HG03135 (cell line): ENCODE data around the gene CHMP6.
"Not testable (repeated sequence)": the region's sequence is repeated elsewhere in the genome, so short reads cannot be mapped to it uniquely, and the experiment has no call there.

Experiments used
- ATAC-seq: cut with Tn5 transposase; IDR thresholded peaks from one replicate; pipeline ENCODE4 v1.9.1; 2021; ENCODE audit warnings: mild to moderate bottlenecking, moderate library complexity; ENCODE audit not compliant: unreplicated experiment

CHMP6 gene

GRCh38 chr17:81011951-81012350, 20.3 kb downstream of the CHMP6 start:
- ATAC-seq, result no peak

GRCh38 chr17:81012574-81013447, 21.2 kb downstream of the CHMP6 start:
- ATAC-seq, result no peak

- ATAC-seq, result no peak
Observed at GRCh38 chr17:81013642-81014041, 22.0 kb downstream of the CHMP6 start.

- no peak for ATAC-seq
Observed at GRCh38 chr17:81015136-81015535, 23.5 kb downstream of the CHMP6 start.

- no peak for ATAC-seq
Observed at GRCh38 chr17:81016575-81016974, 24.9 kb downstream of the CHMP6 start.

GRCh38 chr17:81017330-81017729, 25.7 kb downstream of the CHMP6 start:
- not testable (repeated sequence) for ATAC-seq

- ATAC-seq, result no peak
Observed at GRCh38 chr17:81018044-81018802, 26.6 kb downstream of the CHMP6 start.

- ATAC-seq, result no peak
Observed at GRCh38 chr17:81019563-81020442, 28.2 kb downstream of the CHMP6 start.

GRCh38 chr17:81020443-81020766, 28.8 kb downstream of the CHMP6 start:
- no peak for ATAC-seq

- ATAC-seq, result no peak
Observed at GRCh38 chr17:81020767-81021497, 29.3 kb downstream of the CHMP6 start.

GRCh38 chr17:81021531-81022343, 30.1 kb downstream of the CHMP6 start:
- ATAC-seq, result no peak

- ATAC-seq, result no peak
Observed at GRCh38 chr17:81022344-81022676, 30.7 kb downstream of the CHMP6 start.

- no peak for ATAC-seq
Observed at GRCh38 chr17:81025065-81025740, 33.6 kb downstream of the CHMP6 start.

- ATAC-seq, result no peak
Observed at GRCh38 chr17:81025741-81026129, 34.1 kb downstream of the CHMP6 start.

- no peak for ATAC-seq
Observed at GRCh38 chr17:81026266-81027036, 34.8 kb downstream of the CHMP6 start.

GRCh38 chr17:81027038-81027437, 35.4 kb downstream of the CHMP6 start:
- ATAC-seq, result no peak

- ATAC-seq, result no peak
Observed at GRCh38 chr17:81027591-81028505, 36.2 kb downstream of the CHMP6 start.

- ATAC-seq, result no peak
Observed at GRCh38 chr17:81028506-81028858, 36.8 kb downstream of the CHMP6 start.
